ENCODE measurements around the gene AGL. TPM values are rescaled to one million over a fixed set of nuclear protein-coding genes. Genes with fewer than 3 reads are reported as not detected.

The AGL gene
- total RNA-seq, 2 experiments from 2014 or later, result 8.6 to 9.6 TPM

GRCh38 chr1:99869723-99870122, 19.6 kb downstream of the AGL start:
- no peaks in the 10 kb centered on the region for H3K9me3 ChIP-seq (ENCODE audit: control insufficient read depth in 1 of 2, insufficient read depth in 1 of 2, low read length in 2 of 2)
- ChIA-PET CTCF (no interaction called here), POLR2A (interaction anchor here (0.5 to 1.0 kb wide), 2 partner anchors 22 to 1212 kb away, joined by 3 read pairs; no protein-coding TSS in a partner anchor)
- peaks cover 7% of the 10 kb centered on the region for H3K36me3 ChIP-seq (ENCODE audit: insufficient read depth, low read length)
- H3K4me1 ChIP-seq (ENCODE audit: insufficient read depth, low read length), result no peaks in the 10 kb centered on the region
- no peaks in the 10 kb centered on the region for H3K27me3 ChIP-seq (ENCODE audit: control insufficient read depth in 1 of 2, insufficient read depth in 2 of 2, low read length in 2 of 2)
- no peak overlapping the region for H3K4me3 ChIP-seq (ENCODE audit: low read length)
- ATAC-seq (ENCODE audit: poor library complexity) (no peak), DNase-seq (no peak)
- peaks cover 36% of the 10 kb centered on the region for H3K36me3 Mint-ChIP-seq (ENCODE audit: low read depth)
- no peak overlapping the region for H3K27ac ChIP-seq (ENCODE audit: low read depth in 1 of 2, low read length in 2 of 2)
- H3K27ac Mint-ChIP-seq, result no peak overlapping the region
- no peak overlapping the region for H3K4me3 Mint-ChIP-seq
- H3K4me1 Mint-ChIP-seq (ENCODE audit: low read depth), result no peaks in the 10 kb centered on the region
- H3K27me3 Mint-ChIP-seq, result no peaks in the 10 kb centered on the region
- intact Hi-C loops (cut with DNase I, micrococcal nuclease), result loop anchor here in 1 of 2 experiments (2.0 kb wide), 1 partner anchor 13 kb away; no protein-coding TSS in a partner anchor
- TF ChIP-seq, protein P1, sequence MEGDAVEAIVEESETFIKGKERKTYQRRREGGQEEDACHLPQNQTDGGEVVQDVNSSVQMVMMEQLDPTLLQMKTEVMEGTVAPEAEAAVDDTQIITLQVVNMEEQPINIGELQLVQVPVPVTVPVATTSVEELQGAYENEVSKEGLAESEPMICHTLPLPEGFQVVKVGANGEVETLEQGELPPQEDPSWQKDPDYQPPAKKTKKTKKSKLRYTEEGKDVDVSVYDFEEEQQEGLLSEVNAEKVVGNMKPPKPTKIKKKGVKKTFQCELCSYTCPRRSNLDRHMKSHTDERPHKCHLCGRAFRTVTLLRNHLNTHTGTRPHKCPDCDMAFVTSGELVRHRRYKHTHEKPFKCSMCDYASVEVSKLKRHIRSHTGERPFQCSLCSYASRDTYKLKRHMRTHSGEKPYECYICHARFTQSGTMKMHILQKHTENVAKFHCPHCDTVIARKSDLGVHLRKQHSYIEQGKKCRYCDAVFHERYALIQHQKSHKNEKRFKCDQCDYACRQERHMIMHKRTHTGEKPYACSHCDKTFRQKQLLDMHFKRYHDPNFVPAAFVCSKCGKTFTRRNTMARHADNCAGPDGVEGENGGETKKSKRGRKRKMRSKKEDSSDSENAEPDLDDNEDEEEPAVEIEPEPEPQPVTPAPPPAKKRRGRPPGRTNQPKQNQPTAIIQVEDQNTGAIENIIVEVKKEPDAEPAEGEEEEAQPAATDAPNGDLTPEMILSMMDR (IDR thresholded peaks at IDR 0.05), result no peak
- no peaks in the 10 kb centered on the region for H3K9me3 Mint-ChIP-seq

- H3K36me3 Mint-ChIP-seq (ENCODE audit: low read depth), result peaks cover 42% of the 10 kb centered on the region
- DNase-seq, result no peak
- no peaks in the 10 kb centered on the region for H3K27me3 Mint-ChIP-seq
- intact Hi-C loops (cut with DNase I, micrococcal nuclease), result no loop called here
- H3K27ac ChIP-seq (ENCODE audit: low read depth in 1 of 2, low read length in 2 of 2), result no peak overlapping the region
- H3K9me3 ChIP-seq (ENCODE audit: control insufficient read depth in 1 of 2, insufficient read depth in 1 of 2, low read length in 2 of 2), result no peaks in the 10 kb centered on the region
- ATAC-seq (ENCODE audit: poor library complexity), result no peak
- H3K4me3 Mint-ChIP-seq, result no peak overlapping the region
- no peak overlapping the region for H3K27ac Mint-ChIP-seq
- no peaks in the 10 kb centered on the region for H3K4me1 Mint-ChIP-seq (ENCODE audit: low read depth)
- no peaks in the 10 kb centered on the region for H3K4me1 ChIP-seq (ENCODE audit: insufficient read depth, low read length)
- TF ChIP-seq, protein P1 (IDR thresholded peaks at IDR 0.05), result no peak
- no peaks in the 10 kb centered on the region for H3K27me3 ChIP-seq (ENCODE audit: control insufficient read depth in 1 of 2, insufficient read depth in 2 of 2, low read length in 2 of 2)
- CTCF ChIA-PET, result no interaction called here
- POLR2A ChIA-PET, result no interaction called here
- H3K9me3 Mint-ChIP-seq, result no peaks in the 10 kb centered on the region
- H3K4me3 ChIP-seq (ENCODE audit: low read length), result no peak overlapping the region
- peaks cover 10% of the 10 kb centered on the region for H3K36me3 ChIP-seq (ENCODE audit: insufficient read depth, low read length)
These were observed 21.9 kb downstream of the AGL start for GRCh38 chr1:99872063-99872462.

DNA sequence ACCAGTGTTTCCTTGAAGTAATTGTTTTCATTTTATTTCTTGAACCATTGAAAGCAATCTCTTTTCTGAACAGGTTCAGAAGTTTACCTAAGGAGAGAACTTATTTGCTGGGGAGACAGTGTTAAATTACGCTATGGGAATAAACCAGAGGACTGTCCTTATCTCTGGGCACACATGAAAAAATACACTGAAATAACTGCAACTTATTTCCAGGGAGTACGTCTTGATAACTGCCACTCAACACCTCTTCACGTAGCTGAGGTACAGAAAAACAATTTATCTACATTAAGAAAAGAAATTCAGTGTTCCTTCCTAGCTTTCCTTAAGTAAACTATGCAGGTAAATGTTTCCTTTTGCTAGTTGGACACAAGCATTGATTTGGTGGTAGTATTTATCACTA, 27.4 kb downstream of the AGL start:
- ATAC-seq (ENCODE audit: poor library complexity) (no peak), DNase-seq (no peak)
- Histone ChIP-seq H3K4me3 (ENCODE audit: low read length) (no peak overlapping the region), H3K36me3 (ENCODE audit: insufficient read depth, low read length) (peaks cover 28% of the 10 kb centered on the region), H3K27me3 (ENCODE audit: control insufficient read depth in 1 of 2, insufficient read depth in 2 of 2, low read length in 2 of 2) (no peaks in the 10 kb centered on the region), H3K27ac (ENCODE audit: low read depth in 1 of 2, low read length in 2 of 2) (no peak overlapping the region), H3K9me3 (ENCODE audit: control insufficient read depth in 1 of 2, insufficient read depth in 1 of 2, low read length in 2 of 2) (no peaks in the 10 kb centered on the region), H3K4me1 (ENCODE audit: insufficient read depth, low read length) (no peaks in the 10 kb centered on the region)
- H3K27ac Mint-ChIP-seq, result no peak overlapping the region
- TF ChIP-seq, protein P1 (IDR thresholded peaks at IDR 0.05), result no peak
- intact Hi-C loops (cut with DNase I, micrococcal nuclease), result no loop called here
- ChIA-PET CTCF (no interaction called here), POLR2A (interaction anchor here (1.2 kb wide), 1 partner anchor 28 kb away, joined by 4 read pairs; no protein-coding TSS in a partner anchor)
- H3K4me3 Mint-ChIP-seq, result no peak overlapping the region
- peaks cover 68% of the 10 kb centered on the region for H3K36me3 Mint-ChIP-seq (ENCODE audit: low read depth)
- H3K9me3 Mint-ChIP-seq, result no peaks in the 10 kb centered on the region
- no peaks in the 10 kb centered on the region for H3K4me1 Mint-ChIP-seq (ENCODE audit: low read depth)
- H3K27me3 Mint-ChIP-seq, result no peaks in the 10 kb centered on the region
